ENCODE data around the gene ATP5F1C. TPM values are rescaled to one million over a fixed set of nuclear protein-coding genes. Genes with fewer than 3 reads are reported as not detected.
A peak's percentile ranks its signal among the peaks of the same experiment; 100 is the strongest.
"Not testable (repeated sequence)": the region's sequence is repeated elsewhere in the genome, so short reads cannot be mapped to it uniquely, and the experiment has no call there.

The ATP5F1C gene
- polyA plus RNA-seq (2012; ENCODE audit: low read depth, missing spikeins) = 391 TPM

- TF ChIP-seq POLR2A (IDR thresholded peaks at IDR 0.05; ENCODE audit: low read depth, low read length) (peak; percentile 93), SPI1 (IDR thresholded peaks at IDR 0.05; ENCODE audit: low read depth, low read length) (peak; percentile 41; the same call in 1 of the 2 replicates), POLR2AphosphoS5 (IDR thresholded peaks at IDR 0.05; ENCODE audit: low read depth, low read length) (peak; percentile 97), POU2F2 (IDR thresholded peaks at IDR 0.05; ENCODE audit: low read depth, low read length) (no peak; the same call in 1 of the 2 replicates), PAX5 (IDR thresholded peaks at IDR 0.05; ENCODE audit: insufficient read depth, low read length, severe bottlenecking) (peak; percentile 33), TAF1 (IDR thresholded peaks at IDR 0.05; ENCODE audit: low read depth, low read length) (peak; percentile 84)
- DNase-seq (ENCODE audit: insufficient read length, low spot score) = peak; percentile 95
- peak; percentile 98 for FAIRE-seq
Measured at GRCh38 chr10:7787857-7788638, at the start of gene ATP5F1C, which contains the start of gene KIN. TSS of gene ATP5F1C (plus strand) at chr10:7788177. CDS start at chr10:7788208, 31 bp downstream. TSS of gene KIN (minus strand) at chr10:7787993. CDS start at chr10:7787933, 60 bp downstream.

GRCh38 chr10:7738536-7739407 is 49.2 kb upstream of the ATP5F1C start:
- FAIRE-seq (no peak), DNase-seq (ENCODE audit: insufficient read length, low spot score) (no peak)
- no peak for TF ChIP-seq POU2F2 (IDR thresholded peaks at IDR 0.05; ENCODE audit: low read depth, low read length)
- no peak for TF ChIP-seq TAF1 (IDR thresholded peaks at IDR 0.05; ENCODE audit: low read depth, low read length)
- TF ChIP-seq PAX5 (IDR thresholded peaks at IDR 0.05; ENCODE audit: insufficient read depth, low read length, severe bottlenecking) = no peak
- TF ChIP-seq SPI1 (IDR thresholded peaks at IDR 0.05; ENCODE audit: low read depth, low read length) = no peak
- TF ChIP-seq POLR2AphosphoS5 (IDR thresholded peaks at IDR 0.05; ENCODE audit: low read depth, low read length) = no peak
- no peak for TF ChIP-seq POLR2A (IDR thresholded peaks at IDR 0.05; ENCODE audit: low read depth, low read length)

GRCh38 chr10:7744307-7744706 is 43.7 kb upstream of the ATP5F1C start:
- DNase-seq (ENCODE audit: insufficient read length, low spot score) (no peak), FAIRE-seq (no peak)
- no peak for TF ChIP-seq PAX5 (IDR thresholded peaks at IDR 0.05; ENCODE audit: insufficient read depth, low read length, severe bottlenecking)
- no peak for TF ChIP-seq POLR2A (IDR thresholded peaks at IDR 0.05; ENCODE audit: low read depth, low read length)
- no peak for TF ChIP-seq SPI1 (IDR thresholded peaks at IDR 0.05; ENCODE audit: low read depth, low read length)
- no peak for TF ChIP-seq POLR2AphosphoS5 (IDR thresholded peaks at IDR 0.05; ENCODE audit: low read depth, low read length)
- TF ChIP-seq TAF1 (IDR thresholded peaks at IDR 0.05; ENCODE audit: low read depth, low read length) = no peak
- no peak for TF ChIP-seq POU2F2 (IDR thresholded peaks at IDR 0.05; ENCODE audit: low read depth, low read length)

- DNase-seq (ENCODE audit: insufficient read length, low spot score); FAIRE-seq: not testable (repeated sequence)
Measured at GRCh38 chr10:7748637-7749036, 39.3 kb upstream of the ATP5F1C start.

GRCh38 chr10:7750222-7750621 is 37.8 kb upstream of the ATP5F1C start:
- no peak for TF ChIP-seq SPI1 (IDR thresholded peaks at IDR 0.05; ENCODE audit: low read depth, low read length)
- no peak for TF ChIP-seq POLR2AphosphoS5 (IDR thresholded peaks at IDR 0.05; ENCODE audit: low read depth, low read length)
- no peak for TF ChIP-seq POLR2A (IDR thresholded peaks at IDR 0.05; ENCODE audit: low read depth, low read length)
- no peak for TF ChIP-seq POU2F2 (IDR thresholded peaks at IDR 0.05; ENCODE audit: low read depth, low read length)
- TF ChIP-seq PAX5 (IDR thresholded peaks at IDR 0.05; ENCODE audit: insufficient read depth, low read length, severe bottlenecking) = no peak
- no peak for TF ChIP-seq TAF1 (IDR thresholded peaks at IDR 0.05; ENCODE audit: low read depth, low read length)
- DNase-seq (ENCODE audit: insufficient read length, low spot score) (no peak), FAIRE-seq (no peak)

GRCh38 chr10:7752251-7752650 is 35.7 kb upstream of the ATP5F1C start:
- DNase-seq (ENCODE audit: insufficient read length, low spot score) (no peak), FAIRE-seq (no peak)
- TF ChIP-seq POU2F2 (IDR thresholded peaks at IDR 0.05; ENCODE audit: low read depth, low read length) (no peak), POLR2AphosphoS5 (IDR thresholded peaks at IDR 0.05; ENCODE audit: low read depth, low read length) (no peak), SPI1 (IDR thresholded peaks at IDR 0.05; ENCODE audit: low read depth, low read length) (no peak), TAF1 (IDR thresholded peaks at IDR 0.05; ENCODE audit: low read depth, low read length) (no peak), PAX5 (IDR thresholded peaks at IDR 0.05; ENCODE audit: insufficient read depth, low read length, severe bottlenecking) (no peak), POLR2A (IDR thresholded peaks at IDR 0.05; ENCODE audit: low read depth, low read length) (no peak)

- no peak for FAIRE-seq
- no peak for TF ChIP-seq POU2F2 (IDR thresholded peaks at IDR 0.05; ENCODE audit: low read depth, low read length)
- TF ChIP-seq PAX5 (IDR thresholded peaks at IDR 0.05; ENCODE audit: insufficient read depth, low read length, severe bottlenecking) = no peak
- no peak for TF ChIP-seq POLR2AphosphoS5 (IDR thresholded peaks at IDR 0.05; ENCODE audit: low read depth, low read length)
- TF ChIP-seq TAF1 (IDR thresholded peaks at IDR 0.05; ENCODE audit: low read depth, low read length) = no peak
- no peak for TF ChIP-seq POLR2A (IDR thresholded peaks at IDR 0.05; ENCODE audit: low read depth, low read length)
- TF ChIP-seq SPI1 (IDR thresholded peaks at IDR 0.05; ENCODE audit: low read depth, low read length) = no peak
- DNase-seq (ENCODE audit: insufficient read length, low spot score) = no peak
Measured at GRCh38 chr10:7755103-7755502, 32.9 kb upstream of the ATP5F1C start.

- FAIRE-seq (peak; percentile 71), DNase-seq (ENCODE audit: insufficient read length, low spot score) (no peak)
- TF ChIP-seq PAX5 (IDR thresholded peaks at IDR 0.05; ENCODE audit: insufficient read depth, low read length, severe bottlenecking) (no peak), POLR2A (IDR thresholded peaks at IDR 0.05; ENCODE audit: low read depth, low read length) (no peak), TAF1 (IDR thresholded peaks at IDR 0.05; ENCODE audit: low read depth, low read length) (no peak), SPI1 (IDR thresholded peaks at IDR 0.05; ENCODE audit: low read depth, low read length) (no peak), POU2F2 (IDR thresholded peaks at IDR 0.05; ENCODE audit: low read depth, low read length) (no peak), POLR2AphosphoS5 (IDR thresholded peaks at IDR 0.05; ENCODE audit: low read depth, low read length) (no peak)
Measured at GRCh38 chr10:7756360-7756992, 31.5 kb upstream of the ATP5F1C start.

- DNase-seq (ENCODE audit: insufficient read length, low spot score) (no peak), FAIRE-seq (no peak)
- TF ChIP-seq SPI1 (IDR thresholded peaks at IDR 0.05; ENCODE audit: low read depth, low read length) (no peak), POU2F2 (IDR thresholded peaks at IDR 0.05; ENCODE audit: low read depth, low read length) (no peak), TAF1 (IDR thresholded peaks at IDR 0.05; ENCODE audit: low read depth, low read length) (no peak), POLR2A (IDR thresholded peaks at IDR 0.05; ENCODE audit: low read depth, low read length) (no peak), POLR2AphosphoS5 (IDR thresholded peaks at IDR 0.05; ENCODE audit: low read depth, low read length) (no peak), PAX5 (IDR thresholded peaks at IDR 0.05; ENCODE audit: insufficient read depth, low read length, severe bottlenecking) (no peak)
Measured at GRCh38 chr10:7763929-7764328, 24.0 kb upstream of the ATP5F1C start.

All from GM12891 (cell line).